ENCODE measurements around the gene DISC1.

GRCh38 chr1:231731268-231731667, 104.7 kb downstream of the DISC1 start:
- TF ChIP-seq CTCF (conservative IDR thresholded peaks at IDR 0.05 in 1 of 2, IDR thresholded peaks at IDR 0.05 in 1 of 2; ENCODE audit: low read depth in 1 of 2, low read length in 2 of 2) (no peak), EZH2 (IDR thresholded peaks at IDR 0.05; ENCODE audit: low read length, missing control alignments) (no peak)

Data from fibroblast of lung (primary cell).